ENCODE data around the gene DIS3. TPM values are rescaled to one million over a fixed set of nuclear protein-coding genes. Genes with fewer than 3 reads are reported as not detected.
A peak's percentile ranks its signal among the peaks of the same experiment; 100 is the strongest.
"Not testable (repeated sequence)": the region's sequence is repeated elsewhere in the genome, so short reads cannot be mapped to it uniquely, and the experiment has no call there.

Gene DIS3, protein sequence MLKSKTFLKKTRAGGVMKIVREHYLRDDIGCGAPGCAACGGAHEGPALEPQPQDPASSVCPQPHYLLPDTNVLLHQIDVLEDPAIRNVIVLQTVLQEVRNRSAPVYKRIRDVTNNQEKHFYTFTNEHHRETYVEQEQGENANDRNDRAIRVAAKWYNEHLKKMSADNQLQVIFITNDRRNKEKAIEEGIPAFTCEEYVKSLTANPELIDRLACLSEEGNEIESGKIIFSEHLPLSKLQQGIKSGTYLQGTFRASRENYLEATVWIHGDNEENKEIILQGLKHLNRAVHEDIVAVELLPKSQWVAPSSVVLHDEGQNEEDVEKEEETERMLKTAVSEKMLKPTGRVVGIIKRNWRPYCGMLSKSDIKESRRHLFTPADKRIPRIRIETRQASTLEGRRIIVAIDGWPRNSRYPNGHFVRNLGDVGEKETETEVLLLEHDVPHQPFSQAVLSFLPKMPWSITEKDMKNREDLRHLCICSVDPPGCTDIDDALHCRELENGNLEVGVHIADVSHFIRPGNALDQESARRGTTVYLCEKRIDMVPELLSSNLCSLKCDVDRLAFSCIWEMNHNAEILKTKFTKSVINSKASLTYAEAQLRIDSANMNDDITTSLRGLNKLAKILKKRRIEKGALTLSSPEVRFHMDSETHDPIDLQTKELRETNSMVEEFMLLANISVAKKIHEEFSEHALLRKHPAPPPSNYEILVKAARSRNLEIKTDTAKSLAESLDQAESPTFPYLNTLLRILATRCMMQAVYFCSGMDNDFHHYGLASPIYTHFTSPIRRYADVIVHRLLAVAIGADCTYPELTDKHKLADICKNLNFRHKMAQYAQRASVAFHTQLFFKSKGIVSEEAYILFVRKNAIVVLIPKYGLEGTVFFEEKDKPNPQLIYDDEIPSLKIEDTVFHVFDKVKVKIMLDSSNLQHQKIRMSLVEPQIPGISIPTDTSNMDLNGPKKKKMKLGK
- total RNA-seq, result 10 to 100 TPM; 31.8 to 35.8 TPM

GRCh38 chr13:72781451-72782439 lies at the start of gene DIS3, which contains the start of gene PIBF1:
DIS3 (minus strand) TSS chr13:72781900; CDS start chr13:72781832, 68 bp downstream.
PIBF1 (plus strand) TSS chr13:72782133; CDS start chr13:72783470, 1,337 bp downstream.
- H3K27me3 Mint-ChIP-seq, result no peaks in the 10 kb centered on the region
- H3K27ac Mint-ChIP-seq, result peak within 1 kb of the TSS; percentile 98
- POLR2A ChIA-PET, result no interaction called here
- peak within 1 kb of the TSS; percentile 94 for H3K4me3 Mint-ChIP-seq
- H3K4me1 Mint-ChIP-seq, result peaks cover 55% of the 10 kb centered on the region
- H3K36me3 Mint-ChIP-seq (ENCODE audit: low read depth), result peaks cover 44% of the 10 kb centered on the region
- CTCF ChIA-PET, result no interaction called here
- no peaks in the 10 kb centered on the region for H3K9me3 Mint-ChIP-seq
- DNase-seq, result peak; percentile 99

DNA sequence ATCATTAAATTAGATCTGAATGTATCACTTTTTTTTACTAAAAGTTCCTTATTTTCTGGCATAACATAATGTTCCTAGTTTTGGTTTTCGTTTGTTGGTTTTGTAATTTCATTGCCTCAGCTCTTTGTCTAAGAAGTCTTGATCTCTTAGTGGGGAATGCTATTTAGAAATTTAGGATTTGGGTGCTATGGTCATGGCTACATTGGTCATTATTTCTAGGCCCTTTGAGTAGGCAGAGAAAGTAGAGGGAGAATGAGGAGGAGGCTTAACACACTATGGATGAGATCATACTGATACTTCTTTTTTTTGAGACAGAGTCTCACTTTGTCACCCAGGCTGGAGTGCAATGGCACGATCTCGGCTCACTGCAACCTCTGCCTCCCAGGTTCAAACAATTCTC lies 42.0 kb upstream of the DIS3 start:
- ChIA-PET POLR2A (no interaction called here), CTCF (interaction anchor here (0.6 kb wide), 1 partner anchor 854 kb away, joined by 3 read pairs; no protein-coding TSS in a partner anchor)
- no peaks in the 10 kb centered on the region for H3K9me3 Mint-ChIP-seq
- no peaks in the 10 kb centered on the region for H3K27me3 Mint-ChIP-seq
- peaks cover 45% of the 10 kb centered on the region for H3K36me3 Mint-ChIP-seq (ENCODE audit: low read depth)
- no peak overlapping the region for H3K4me3 Mint-ChIP-seq
- H3K27ac Mint-ChIP-seq, result no peak overlapping the region
- DNase-seq, result no peak
- no peaks in the 10 kb centered on the region for H3K4me1 Mint-ChIP-seq

DNA sequence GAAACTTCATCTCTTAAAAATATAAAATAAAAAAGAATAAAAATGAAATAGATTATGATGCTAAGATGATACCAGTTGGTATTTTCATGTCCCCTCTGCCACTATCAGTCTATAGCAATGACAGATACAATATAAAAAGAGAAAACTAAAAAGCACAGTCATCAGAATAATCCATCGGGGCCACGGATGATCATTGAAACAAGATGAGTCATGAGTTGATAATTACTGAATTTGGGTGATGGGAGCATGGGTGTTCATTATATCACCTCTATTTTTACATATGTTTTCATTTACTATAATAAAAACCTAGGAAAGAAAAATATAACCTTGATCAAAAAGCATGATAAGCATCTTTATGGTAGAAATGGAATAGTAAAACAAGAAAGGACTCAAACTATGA lies 41.4 kb upstream of the DIS3 start:
- no peaks in the 10 kb centered on the region for H3K4me1 Mint-ChIP-seq
- no peak overlapping the region for H3K27ac Mint-ChIP-seq
- ChIA-PET POLR2A (no interaction called here), CTCF (no interaction called here)
- no peaks in the 10 kb centered on the region for H3K27me3 Mint-ChIP-seq
- no peak overlapping the region for H3K4me3 Mint-ChIP-seq
- no peaks in the 10 kb centered on the region for H3K9me3 Mint-ChIP-seq
- no peak for DNase-seq
- peaks cover 42% of the 10 kb centered on the region for H3K36me3 Mint-ChIP-seq (ENCODE audit: low read depth)

GRCh38 chr13:72820898-72821279 lies 39.2 kb upstream of the DIS3 start:
- ChIA-PET CTCF (no interaction called here), POLR2A (no interaction called here)
- Mint-ChIP-seq H3K9me3 (no peaks in the 10 kb centered on the region), H3K4me1 (no peaks in the 10 kb centered on the region), H3K27ac (no peak overlapping the region), H3K27me3 (no peaks in the 10 kb centered on the region), H3K36me3 (ENCODE audit: low read depth) (peaks cover 35% of the 10 kb centered on the region), H3K4me3 (no peak overlapping the region)
- no peak for DNase-seq

DNA sequence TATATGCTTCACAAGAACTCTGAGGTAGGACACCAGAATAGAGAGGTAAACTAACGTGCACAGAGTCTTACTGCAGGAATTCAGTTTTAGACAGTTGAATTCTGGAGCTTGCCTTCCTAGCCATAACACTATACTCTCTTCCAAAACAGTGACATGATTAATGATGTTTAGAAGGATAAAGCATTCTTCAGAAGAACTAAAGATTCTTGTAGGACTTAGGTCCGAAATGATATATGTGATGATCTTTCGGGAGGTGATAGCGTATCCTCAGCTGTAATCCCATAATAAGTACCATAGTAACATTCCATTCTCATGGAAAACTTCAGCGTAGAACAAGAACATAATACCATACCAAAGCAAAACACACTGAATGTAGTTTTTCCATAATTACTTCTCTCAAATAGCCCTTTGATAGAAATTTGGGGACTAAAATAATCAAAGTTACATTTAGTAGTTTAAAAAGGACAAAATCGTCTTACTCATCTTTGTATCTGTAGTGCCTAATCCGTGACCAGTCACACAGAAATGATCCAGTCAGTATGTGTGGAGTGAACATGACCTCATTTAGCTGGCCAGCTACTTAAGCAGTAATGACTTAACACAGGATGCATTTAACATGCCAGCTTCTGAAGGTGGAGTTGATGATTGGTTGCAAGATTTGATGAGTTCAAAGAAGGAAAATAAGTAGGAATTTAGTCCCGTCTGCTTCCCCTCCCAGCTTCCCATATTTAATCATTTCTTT lies 38.6 kb upstream of the DIS3 start:
- CTCF ChIA-PET, result no interaction called here
- H3K27ac Mint-ChIP-seq, result no peak overlapping the region
- POLR2A ChIA-PET, result no interaction called here

GRCh38 chr13:72808917-72809500 lies 27.3 kb upstream of the DIS3 start:
- CTCF ChIA-PET, result interaction anchor here (0.6 to 0.8 kb wide), 2 partner anchors 10 to 172 kb away, joined by 3 read pairs; no protein-coding TSS in a partner anchor

More for the DNA sequence above, 38.6 kb upstream of the DIS3 start:
- Mint-ChIP-seq H3K36me3 (ENCODE audit: low read depth) (peaks cover 35% of the 10 kb centered on the region), H3K4me1 (no peaks in the 10 kb centered on the region), H3K9me3 (no peaks in the 10 kb centered on the region), H3K4me3 (no peak overlapping the region), H3K27me3 (no peaks in the 10 kb centered on the region)
- no peak for DNase-seq

GRCh38 chr13:72806514-72806913 lies 24.8 kb upstream of the DIS3 start:
- H3K4me1 Mint-ChIP-seq, H3K27ac Mint-ChIP-seq, POLR2A ChIA-PET, H3K27me3 Mint-ChIP-seq, DNase-seq, H3K9me3 Mint-ChIP-seq, H3K4me3 Mint-ChIP-seq, CTCF ChIA-PET: not testable (repeated sequence)
- peaks cover 49% of the 10 kb centered on the region for H3K36me3 Mint-ChIP-seq (ENCODE audit: low read depth)

More at GRCh38 chr13:72808917-72809500, 27.3 kb upstream of the DIS3 start:
- Mint-ChIP-seq H3K9me3 (peaks cover 7% of the 10 kb centered on the region), H3K27me3 (no peaks in the 10 kb centered on the region), H3K27ac (no peak overlapping the region), H3K36me3 (ENCODE audit: low read depth) (peaks cover 39% of the 10 kb centered on the region), H3K4me1 (no peaks in the 10 kb centered on the region), H3K4me3 (no peak overlapping the region)
- POLR2A ChIA-PET, result no interaction called here
- DNase-seq, result no peak

DNA sequence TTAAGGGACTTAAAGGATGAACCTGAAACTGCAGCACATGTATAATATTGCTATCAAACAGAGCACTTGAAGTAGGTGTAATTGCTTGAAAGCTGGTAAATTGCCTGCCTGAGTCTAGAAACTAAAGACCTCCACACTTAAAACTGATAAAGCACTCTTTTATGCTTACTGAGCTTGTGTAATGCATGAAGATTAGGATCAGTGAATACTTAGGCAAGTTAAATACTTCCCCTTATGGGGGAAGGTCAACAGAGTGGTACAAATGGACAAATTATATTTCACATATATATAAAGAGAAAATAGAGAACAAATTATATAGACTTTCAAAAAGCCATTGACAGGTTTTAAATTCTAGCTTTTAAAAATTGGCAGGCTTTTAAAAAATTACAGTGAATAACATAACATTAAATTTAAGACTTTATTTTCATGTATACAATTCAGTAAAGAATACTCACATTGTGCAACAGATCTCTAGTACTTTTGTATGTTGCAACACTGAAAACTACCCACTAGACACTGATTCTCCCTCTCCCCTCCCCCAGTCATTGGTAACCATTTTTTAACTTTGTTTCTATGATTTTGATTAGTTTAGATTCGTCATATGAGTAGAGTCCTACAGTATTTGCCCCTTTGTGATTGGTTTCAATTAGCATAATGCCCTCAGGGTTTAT lies 24.1 kb upstream of the DIS3 start:
- Mint-ChIP-seq H3K36me3 (ENCODE audit: low read depth) (peaks cover 54% of the 10 kb centered on the region), H3K9me3 (peaks cover 7% of the 10 kb centered on the region), H3K27ac (no peak overlapping the region), H3K4me3 (no peak overlapping the region), H3K4me1 (peaks cover 2% of the 10 kb centered on the region), H3K27me3 (no peaks in the 10 kb centered on the region)
- DNase-seq, result no peak
- CTCF ChIA-PET, result interaction anchor here (0.8 kb wide), 1 partner anchor 18 kb away, joined by 3 read pairs; no protein-coding TSS in a partner anchor
- POLR2A ChIA-PET, result interaction anchor here (0.6 kb wide), 1 partner anchor 19 kb away, joined by 3 read pairs; no protein-coding TSS in a partner anchor

DNA sequence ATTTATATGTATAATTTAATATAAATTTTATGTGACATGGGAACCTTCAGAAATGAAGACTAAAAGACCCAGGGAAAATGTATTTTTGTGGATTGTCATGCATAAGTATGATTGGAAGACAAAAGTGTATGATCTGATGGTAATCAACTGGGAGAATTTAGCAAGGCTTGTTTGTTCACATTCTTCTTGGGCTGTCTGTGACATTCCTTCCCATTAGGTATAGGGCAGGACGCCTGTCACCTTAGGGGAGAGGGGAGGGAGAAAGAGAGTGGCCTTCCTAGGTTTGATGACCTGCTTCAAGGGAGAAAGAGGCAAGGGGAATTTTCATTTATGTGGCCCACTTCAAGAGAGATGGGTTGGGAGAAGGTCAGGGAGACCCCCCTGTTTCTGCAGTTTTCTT lies 22.6 kb upstream of the DIS3 start:
- H3K27me3 Mint-ChIP-seq, result no peaks in the 10 kb centered on the region
- H3K36me3 Mint-ChIP-seq (ENCODE audit: low read depth), result peaks cover 64% of the 10 kb centered on the region
- DNase-seq, result no peak
- ChIA-PET CTCF (no interaction called here), POLR2A (no interaction called here)
- H3K27ac Mint-ChIP-seq, result no peak overlapping the region
- no peak overlapping the region for H3K4me3 Mint-ChIP-seq
- peaks cover 3% of the 10 kb centered on the region for H3K4me1 Mint-ChIP-seq
- H3K9me3 Mint-ChIP-seq, result peaks cover 7% of the 10 kb centered on the region

DNA sequence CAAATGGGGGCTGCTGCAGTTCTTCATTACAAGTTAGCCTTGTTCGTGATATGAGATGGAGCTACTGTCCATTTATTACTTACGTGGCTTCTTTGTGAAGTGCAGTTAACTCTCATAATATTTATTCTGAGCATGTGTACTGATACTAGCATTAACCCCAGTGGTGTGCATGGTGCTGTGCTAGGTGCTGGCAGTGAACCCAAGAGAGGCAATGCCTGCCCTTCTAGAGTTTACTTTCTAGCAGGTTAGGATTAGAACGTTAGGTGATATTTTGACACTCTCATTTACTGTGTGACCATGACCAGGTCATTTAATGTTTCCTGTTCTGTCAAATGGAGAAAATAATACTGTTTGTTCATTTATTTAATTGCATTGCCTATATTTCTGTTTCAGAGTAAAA lies 17.1 kb upstream of the DIS3 start:
- Mint-ChIP-seq H3K36me3 (ENCODE audit: low read depth) (peaks cover 65% of the 10 kb centered on the region), H3K27me3 (no peaks in the 10 kb centered on the region), H3K4me1 (peaks cover 5% of the 10 kb centered on the region), H3K4me3 (no peak overlapping the region), H3K27ac (no peak overlapping the region), H3K9me3 (peaks cover 4% of the 10 kb centered on the region)
- CTCF ChIA-PET, result interaction anchor here (1.2 kb wide), 1 partner anchor 12 kb away, joined by 3 read pairs; no protein-coding TSS in a partner anchor
- DNase-seq, result no peak
- POLR2A ChIA-PET, result no interaction called here

GRCh38 chr13:72792640-72793039 lies 10.9 kb upstream of the DIS3 start:
- CTCF ChIA-PET, result no interaction called here
- H3K4me3 Mint-ChIP-seq, result no peak overlapping the region
- POLR2A ChIA-PET, result no interaction called here
- no peak for DNase-seq
- no peak overlapping the region for H3K27ac Mint-ChIP-seq
- peaks cover 54% of the 10 kb centered on the region for H3K36me3 Mint-ChIP-seq (ENCODE audit: low read depth)
- H3K4me1 Mint-ChIP-seq, result peaks cover 7% of the 10 kb centered on the region
- peaks cover 9% of the 10 kb centered on the region for H3K9me3 Mint-ChIP-seq
- H3K27me3 Mint-ChIP-seq, result no peaks in the 10 kb centered on the region

Data from activated CD4-positive, alpha-beta T cell treated with anti-CD3 and anti-CD28 coated beads, Interleukin-2, amount 10 ng/mL, durations not matched to agents 7 days and 5 days (primary cell).